ENCODE measurements around the gene CPED1.

Gene CPED1

GRCh38 chr7:121041516-121042148 lies 53.1 kb downstream of the CPED1 start:
- H3K4me3 ChIP-seq (replicated peaks; ENCODE audit: low read depth, low read length), result no peak overlapping the region

GRCh38 chr7:121042195-121042594 lies 53.7 kb downstream of the CPED1 start:
- DNase-seq (ENCODE audit: low read depth), result no peak
- no peak for TF ChIP-seq CTCF (IDR thresholded peaks at IDR 0.05; ENCODE audit: low read length, missing control alignments)
- H3K4me3 ChIP-seq (replicated peaks; ENCODE audit: low read depth, low read length), result no peak overlapping the region

More at GRCh38 chr7:121041516-121042148, 53.1 kb downstream of the CPED1 start:
- DNase-seq (ENCODE audit: low read depth), result no peak
- TF ChIP-seq CTCF (IDR thresholded peaks at IDR 0.05; ENCODE audit: low read length, missing control alignments), result no peak

DNA sequence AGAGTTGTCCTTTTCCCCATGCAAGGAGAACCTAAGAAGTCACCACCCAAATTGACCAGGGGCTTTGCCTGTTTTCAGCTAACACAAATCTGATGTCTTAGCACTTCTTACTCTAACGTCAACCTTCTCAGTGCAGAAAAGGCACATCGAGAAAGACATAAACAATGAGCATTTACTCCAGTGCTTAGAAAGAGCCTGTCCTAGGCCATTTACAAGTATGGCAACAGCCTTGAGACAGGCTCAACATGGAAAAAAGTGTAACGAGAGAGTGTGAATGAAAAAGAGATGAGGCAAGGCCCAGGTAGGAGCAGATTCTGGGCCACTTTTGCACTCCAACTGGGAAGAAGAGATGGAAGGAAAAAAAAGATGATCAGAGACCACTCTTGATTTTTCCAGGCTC lies 54.4 kb downstream of the CPED1 start:
- H3K4me3 ChIP-seq (replicated peaks; ENCODE audit: low read depth, low read length), result no peak overlapping the region
- no peak for DNase-seq (ENCODE audit: low read depth)
- no peak for TF ChIP-seq CTCF (IDR thresholded peaks at IDR 0.05; ENCODE audit: low read length, missing control alignments)

DNA sequence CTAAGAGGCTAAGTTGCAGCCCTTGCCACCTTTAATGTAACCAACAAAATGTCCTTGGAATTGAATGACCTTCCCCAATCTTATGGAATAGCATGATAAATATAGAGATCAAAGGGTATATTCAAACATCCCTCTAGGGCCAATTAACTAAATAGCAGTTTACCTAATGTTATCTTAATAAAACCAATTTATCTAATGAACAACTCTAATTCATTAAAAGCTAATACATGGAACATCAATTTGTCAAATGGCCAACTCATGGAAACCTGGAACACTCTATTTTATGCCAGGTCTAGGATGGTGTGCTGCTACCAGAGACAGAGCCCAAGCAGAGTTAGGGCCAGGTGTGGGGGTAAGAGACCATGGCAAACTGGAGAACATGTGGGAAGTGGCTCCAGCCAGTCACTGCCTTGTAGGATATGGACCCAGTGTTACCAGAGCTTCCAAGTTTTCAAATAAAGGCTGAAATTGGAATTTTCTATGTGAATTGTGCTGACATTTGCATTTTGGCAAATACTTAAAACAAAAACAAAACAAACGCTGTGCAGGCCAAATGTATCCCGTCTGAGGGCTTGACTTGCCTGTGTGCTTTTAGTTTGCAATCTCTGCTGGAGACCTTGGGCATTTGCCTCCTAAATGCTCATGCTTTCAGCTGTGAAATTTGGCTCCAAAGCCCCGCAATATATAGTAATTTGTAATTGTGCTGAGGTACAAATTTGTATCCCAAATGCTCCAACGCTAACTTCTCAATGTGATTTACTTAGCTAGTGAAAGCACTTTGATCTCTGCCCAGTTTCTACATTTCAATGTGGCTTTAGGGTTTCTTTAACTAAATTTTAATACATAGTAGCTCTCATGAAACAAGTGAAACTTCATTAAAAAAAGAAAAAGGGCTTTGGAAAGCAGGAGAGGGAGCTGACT lies 55.1 kb downstream of the CPED1 start:
- DNase-seq (ENCODE audit: low read depth), result no peak
- no peak overlapping the region for H3K4me3 ChIP-seq (replicated peaks; ENCODE audit: low read depth, low read length)
- no peak for TF ChIP-seq CTCF (IDR thresholded peaks at IDR 0.05; ENCODE audit: low read length, missing control alignments)

DNA sequence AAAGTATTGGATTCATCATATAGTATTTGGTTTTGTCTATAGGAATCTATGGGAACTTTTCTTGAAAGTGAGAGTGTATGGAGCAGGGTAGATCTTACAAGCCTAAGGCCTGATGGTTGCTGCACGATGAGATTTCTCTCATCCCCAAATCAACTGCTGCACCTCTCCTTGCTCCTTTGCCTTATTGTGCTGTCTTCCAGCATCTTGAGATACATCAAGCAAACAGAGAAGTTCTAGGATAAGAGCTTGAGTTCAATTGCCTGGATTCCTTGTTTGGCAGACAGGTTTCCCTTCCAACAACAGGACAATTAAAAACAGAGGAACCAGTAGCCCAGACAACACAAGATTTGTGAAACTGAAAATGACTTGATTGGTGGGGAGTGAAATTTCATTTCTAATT lies 56.6 kb downstream of the CPED1 start:
- no peak for TF ChIP-seq CTCF (IDR thresholded peaks at IDR 0.05; ENCODE audit: low read length, missing control alignments)
- no peak for DNase-seq (ENCODE audit: low read depth)
- no peak overlapping the region for H3K4me3 ChIP-seq (replicated peaks; ENCODE audit: low read depth, low read length)

DNA sequence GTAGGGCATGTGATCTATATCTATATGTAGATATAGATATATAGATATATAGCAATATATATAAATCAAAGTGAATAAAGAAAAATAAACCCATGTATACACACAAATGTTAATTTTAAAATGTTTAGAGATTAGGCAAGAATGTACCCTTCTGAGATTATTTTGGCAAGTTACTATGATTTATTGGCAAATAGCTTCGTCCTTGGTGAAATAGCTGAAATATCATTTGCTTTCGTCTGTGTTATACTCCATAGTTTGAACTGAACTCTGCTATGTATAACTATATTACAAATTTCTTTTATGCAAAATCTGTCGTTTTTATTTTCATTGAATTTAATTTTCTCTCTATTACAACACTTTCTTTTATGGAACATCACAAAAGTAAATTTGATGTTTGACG lies 57.5 kb downstream of the CPED1 start:
- no peak for DNase-seq (ENCODE audit: low read depth)
- no peak overlapping the region for H3K4me3 ChIP-seq (replicated peaks; ENCODE audit: low read depth, low read length)
- no peak for TF ChIP-seq CTCF (IDR thresholded peaks at IDR 0.05; ENCODE audit: low read length, missing control alignments)

All from fibroblast of pulmonary artery (primary cell).